Kidney glomerular epithelial cell (primary cell): ENCODE data around the gene CLDND1.
A peak's percentile ranks its signal among the peaks of the same experiment; 100 is the strongest.

Experiments used
- DNase-seq: peaks from one replicate; lab custom pipeline; 2025; lab: John Stamatoyannopoulos, UW

The CLDND1 gene

GRCh38 chr3:98513736-98514135, 9.0 kb downstream of the CLDND1 start:
- DNase-seq = no peak

- no peak for DNase-seq
These were observed 9.6 kb downstream of the CLDND1 start for GRCh38 chr3:98513091-98513511.

- DNase-seq = no peak
These were observed 10.1 kb downstream of the CLDND1 start for GRCh38 chr3:98512576-98512975.

GRCh38 chr3:98508582-98508981, 14.1 kb downstream of the CLDND1 start:
- DNase-seq = no peak

GRCh38 chr3:98504539-98504938, 18.2 kb downstream of the CLDND1 start:
- no peak for DNase-seq

- no peak for DNase-seq
These were observed 20.7 kb downstream of the CLDND1 start for GRCh38 chr3:98501863-98502576.

- no peak for DNase-seq
These were observed 21.4 kb downstream of the CLDND1 start for GRCh38 chr3:98501270-98501669.

GRCh38 chr3:98500019-98500418, 22.7 kb downstream of the CLDND1 start:
- DNase-seq = peak; percentile 14

GRCh38 chr3:98497381-98497780, 25.3 kb downstream of the CLDND1 start, which contains the start of gene OR5K2:
OR5K2 (plus strand) TSS chr3:98497681; CDS start chr3:98497681, 0 bp downstream.
- DNase-seq = no peak

- DNase-seq = no peak
These were observed 39.1 kb downstream of the CLDND1 start for GRCh38 chr3:98483626-98484025.

GRCh38 chr3:98482717-98483482, 39.8 kb downstream of the CLDND1 start:
- DNase-seq = no peak
